GM12864 (cell line): ENCODE measurements around the gene RSPH9.
"Not testable (repeated sequence)": the region's sequence is repeated elsewhere in the genome, so short reads cannot be mapped to it uniquely, and the experiment has no call there.

ENCODE experiments used
- DNase-seq: peaks from one replicate; pipeline ENCODE4 v3.0.0-alpha.2; 2011; ENCODE audit warnings: low read depth
- H3K4me3 ChIP-seq: 2 replicates; pipeline ENCODE4 v1.5.1; 2011; ENCODE audit warnings: mild to moderate bottlenecking, low read depth, low read length, control low read depth
- TF ChIP-seq, protein P1 (sequence below): IDR thresholded peaks from 2 replicates; pipeline ENCODE4 v1.5.1; 2011; ENCODE audit warnings: low read depth, mild to moderate bottlenecking, moderate library complexity, low read length, control low read depth, inconsistent platforms; ENCODE audit errors: missing control alignments

Gene RSPH9

GRCh38 chr6:43695215-43695966 is 50.6 kb downstream of the RSPH9 start:
- no peak overlapping the region for H3K4me3 ChIP-seq
- DNase-seq = no peak
- TF ChIP-seq, protein P1, sequence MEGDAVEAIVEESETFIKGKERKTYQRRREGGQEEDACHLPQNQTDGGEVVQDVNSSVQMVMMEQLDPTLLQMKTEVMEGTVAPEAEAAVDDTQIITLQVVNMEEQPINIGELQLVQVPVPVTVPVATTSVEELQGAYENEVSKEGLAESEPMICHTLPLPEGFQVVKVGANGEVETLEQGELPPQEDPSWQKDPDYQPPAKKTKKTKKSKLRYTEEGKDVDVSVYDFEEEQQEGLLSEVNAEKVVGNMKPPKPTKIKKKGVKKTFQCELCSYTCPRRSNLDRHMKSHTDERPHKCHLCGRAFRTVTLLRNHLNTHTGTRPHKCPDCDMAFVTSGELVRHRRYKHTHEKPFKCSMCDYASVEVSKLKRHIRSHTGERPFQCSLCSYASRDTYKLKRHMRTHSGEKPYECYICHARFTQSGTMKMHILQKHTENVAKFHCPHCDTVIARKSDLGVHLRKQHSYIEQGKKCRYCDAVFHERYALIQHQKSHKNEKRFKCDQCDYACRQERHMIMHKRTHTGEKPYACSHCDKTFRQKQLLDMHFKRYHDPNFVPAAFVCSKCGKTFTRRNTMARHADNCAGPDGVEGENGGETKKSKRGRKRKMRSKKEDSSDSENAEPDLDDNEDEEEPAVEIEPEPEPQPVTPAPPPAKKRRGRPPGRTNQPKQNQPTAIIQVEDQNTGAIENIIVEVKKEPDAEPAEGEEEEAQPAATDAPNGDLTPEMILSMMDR = no peak

GRCh38 chr6:43695967-43696291 is 51.1 kb downstream of the RSPH9 start:
- TF ChIP-seq, protein P1 = no peak
- no peak for DNase-seq

GRCh38 chr6:43697421-43697820 is 52.6 kb downstream of the RSPH9 start:
- DNase-seq = no peak
- H3K4me3 ChIP-seq = no peak overlapping the region
- TF ChIP-seq, protein P1 = no peak

More at GRCh38 chr6:43695967-43696291, 51.1 kb downstream of the RSPH9 start:
- H3K4me3 ChIP-seq = no peak overlapping the region

DNA sequence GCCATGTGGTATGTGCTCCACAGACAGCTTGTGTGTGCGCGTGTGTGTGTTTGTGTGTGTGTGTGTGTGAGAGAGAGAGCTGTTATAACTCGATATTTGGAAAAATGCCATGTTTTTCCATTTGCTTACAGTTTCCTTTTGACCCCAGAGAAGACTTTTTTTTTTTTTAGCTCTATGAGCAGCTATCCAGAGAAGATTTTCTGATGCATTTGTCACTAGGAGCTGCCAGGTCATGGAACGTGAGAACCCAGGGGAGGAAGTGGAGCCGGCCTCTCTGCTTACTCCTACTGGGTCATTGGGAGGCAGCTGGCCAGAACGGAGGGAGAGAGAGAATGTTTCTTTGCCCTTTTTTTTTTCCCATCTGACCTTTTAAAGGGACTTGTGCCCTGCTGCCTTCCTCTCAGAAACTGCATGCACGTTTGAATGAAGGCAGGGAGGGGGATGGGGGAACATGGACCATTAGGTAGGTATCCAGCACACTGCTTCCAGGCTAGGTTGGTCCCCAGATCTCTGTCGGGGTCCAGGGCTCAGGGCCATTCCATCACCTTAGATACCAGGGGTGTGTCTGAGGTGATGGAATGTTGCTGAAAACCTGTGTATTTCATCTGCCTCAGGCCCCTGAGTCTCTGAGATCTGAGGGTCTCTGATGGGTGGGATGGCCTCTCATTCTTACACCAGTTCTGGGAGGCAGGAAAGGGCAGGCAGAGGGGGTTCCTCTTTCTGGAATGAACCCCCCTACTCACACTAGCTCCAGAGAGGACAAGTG is 53.9 kb downstream of the RSPH9 start:
- no peak for DNase-seq
- no peak overlapping the region for H3K4me3 ChIP-seq
- TF ChIP-seq, protein P1 = no peak

GRCh38 chr6:43699564-43700186 is 54.8 kb downstream of the RSPH9 start:
- DNase-seq = no peak
- TF ChIP-seq, protein P1 = no peak
- no peak overlapping the region for H3K4me3 ChIP-seq

DNA sequence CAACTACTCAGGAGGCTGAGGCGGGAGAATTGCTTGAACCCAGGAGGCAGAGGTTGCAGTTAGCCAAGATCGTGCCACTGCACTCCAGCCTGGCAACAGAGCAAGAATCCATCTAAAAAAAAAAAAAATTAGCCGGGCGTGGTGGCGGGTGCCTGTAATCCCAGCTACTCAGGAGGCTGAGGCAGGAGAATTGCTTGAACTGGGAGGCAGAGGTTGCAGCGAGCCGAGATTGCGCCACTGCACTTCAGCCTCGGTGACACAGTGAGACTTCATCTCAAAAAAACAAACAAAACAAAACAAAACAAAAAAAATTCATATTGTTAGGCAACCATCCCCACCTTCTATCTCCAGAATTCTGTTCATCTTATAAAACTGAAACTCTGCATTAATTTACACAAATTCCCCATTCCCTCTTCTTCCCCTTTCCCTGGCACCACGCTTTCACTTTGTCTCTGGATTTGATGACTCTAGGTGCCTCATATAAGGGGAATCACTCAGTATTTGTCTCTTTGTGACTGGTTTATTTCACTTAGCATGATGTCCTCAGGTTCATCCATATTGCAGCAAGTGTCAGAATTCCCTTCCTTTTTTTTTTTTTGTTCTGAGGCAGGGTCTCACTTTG is 56.2 kb downstream of the RSPH9 start:
- H3K4me3 ChIP-seq, DNase-seq: not testable (repeated sequence)

- TF ChIP-seq, protein P1 = no peak
- no peak overlapping the region for H3K4me3 ChIP-seq
- DNase-seq = no peak
Observed at GRCh38 chr6:43702171-43702533, 57.3 kb downstream of the RSPH9 start.
